Measurements from ENCODE around the gene GABRR2.
"Not testable (repeated sequence)": the region's sequence is repeated elsewhere in the genome, so short reads cannot be mapped to it uniquely, and the experiment has no call there.

The GABRR2 gene

DNA sequence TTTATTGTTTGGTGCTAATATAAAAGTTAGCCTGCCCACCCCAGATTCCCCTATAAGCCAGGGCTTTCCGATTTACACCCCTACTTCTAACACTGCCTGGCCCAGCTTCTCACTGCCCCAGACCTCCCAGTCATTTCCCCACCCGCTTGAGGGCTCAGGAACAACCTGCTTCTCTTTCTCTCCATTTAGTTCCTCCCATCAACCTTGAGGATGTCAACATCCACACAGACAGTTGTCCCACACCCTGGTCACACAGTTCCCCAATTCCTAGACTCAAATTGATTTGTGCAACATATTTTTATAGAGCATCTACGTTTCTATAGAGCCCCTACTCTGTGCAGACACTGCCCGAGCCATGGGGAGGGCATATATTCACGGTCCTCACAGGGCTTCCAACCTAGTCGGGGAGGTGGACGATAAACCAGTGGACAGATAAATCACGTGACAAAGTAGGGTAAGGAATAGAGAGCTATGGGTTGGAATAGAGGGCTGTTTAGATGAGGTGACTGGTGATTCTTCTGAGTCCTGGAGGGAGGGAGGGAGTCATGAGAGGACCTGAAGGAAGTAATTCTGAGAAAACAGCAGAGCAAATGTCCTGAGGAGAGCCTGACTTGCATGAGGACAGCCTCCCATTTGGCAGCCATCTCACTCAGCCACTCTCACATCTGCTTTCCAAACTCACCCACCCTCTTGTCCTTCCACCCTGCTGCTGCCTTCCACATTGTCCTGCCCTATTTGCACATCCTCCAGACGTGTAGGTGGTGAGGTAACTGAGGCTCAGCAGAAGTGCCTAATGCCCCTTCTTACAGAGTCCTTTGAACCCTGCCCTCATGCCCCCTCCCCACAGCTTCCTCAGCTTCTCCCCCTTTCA is 6.3 kb downstream of the GABRR2 start:
- Histone ChIP-seq H3K79me2 (ENCODE audit: insufficient read depth, low read length) (no peaks in the 10 kb centered on the region), H3K4me2 (ENCODE audit: low read depth, low read length, poor library complexity, severe bottlenecking) (no peak overlapping the region), H3K4me3 (ENCODE audit: insufficient read depth, low read length, poor library complexity, severe bottlenecking) (no peak overlapping the region), H3K9me3 (ENCODE audit: insufficient read depth, low read length) (no peaks in the 10 kb centered on the region), H3K27ac (ENCODE audit: low read depth, low read length) (no peak overlapping the region), H3K27me3 (ENCODE audit: low read length) (no peaks in the 10 kb centered on the region), H3K9ac (ENCODE audit: low read length) (no peak overlapping the region), H2AFZ (ENCODE audit: low read depth, low read length, severe bottlenecking) (no peak overlapping the region), H3K9me2 (replicated peaks; ENCODE audit: insufficient read depth, low read length) (no peaks in the 10 kb centered on the region), H3K36me3 (ENCODE audit: low read length) (no peaks in the 10 kb centered on the region), H4K20me1 (ENCODE audit: low read depth, low read length) (no peaks in the 10 kb centered on the region), H3F3A (ENCODE audit: insufficient read depth) (peaks cover 9% of the 10 kb centered on the region)
- no peak for TF ChIP-seq EZH2phosphoT487 (conservative IDR thresholded peaks at IDR 0.05; ENCODE audit: low read length)
- TF ChIP-seq, protein P1, sequence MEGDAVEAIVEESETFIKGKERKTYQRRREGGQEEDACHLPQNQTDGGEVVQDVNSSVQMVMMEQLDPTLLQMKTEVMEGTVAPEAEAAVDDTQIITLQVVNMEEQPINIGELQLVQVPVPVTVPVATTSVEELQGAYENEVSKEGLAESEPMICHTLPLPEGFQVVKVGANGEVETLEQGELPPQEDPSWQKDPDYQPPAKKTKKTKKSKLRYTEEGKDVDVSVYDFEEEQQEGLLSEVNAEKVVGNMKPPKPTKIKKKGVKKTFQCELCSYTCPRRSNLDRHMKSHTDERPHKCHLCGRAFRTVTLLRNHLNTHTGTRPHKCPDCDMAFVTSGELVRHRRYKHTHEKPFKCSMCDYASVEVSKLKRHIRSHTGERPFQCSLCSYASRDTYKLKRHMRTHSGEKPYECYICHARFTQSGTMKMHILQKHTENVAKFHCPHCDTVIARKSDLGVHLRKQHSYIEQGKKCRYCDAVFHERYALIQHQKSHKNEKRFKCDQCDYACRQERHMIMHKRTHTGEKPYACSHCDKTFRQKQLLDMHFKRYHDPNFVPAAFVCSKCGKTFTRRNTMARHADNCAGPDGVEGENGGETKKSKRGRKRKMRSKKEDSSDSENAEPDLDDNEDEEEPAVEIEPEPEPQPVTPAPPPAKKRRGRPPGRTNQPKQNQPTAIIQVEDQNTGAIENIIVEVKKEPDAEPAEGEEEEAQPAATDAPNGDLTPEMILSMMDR (IDR thresholded peaks at IDR 0.05; ENCODE audit: insufficient read depth, low read length, poor library complexity, severe bottlenecking), result no peak

DNA sequence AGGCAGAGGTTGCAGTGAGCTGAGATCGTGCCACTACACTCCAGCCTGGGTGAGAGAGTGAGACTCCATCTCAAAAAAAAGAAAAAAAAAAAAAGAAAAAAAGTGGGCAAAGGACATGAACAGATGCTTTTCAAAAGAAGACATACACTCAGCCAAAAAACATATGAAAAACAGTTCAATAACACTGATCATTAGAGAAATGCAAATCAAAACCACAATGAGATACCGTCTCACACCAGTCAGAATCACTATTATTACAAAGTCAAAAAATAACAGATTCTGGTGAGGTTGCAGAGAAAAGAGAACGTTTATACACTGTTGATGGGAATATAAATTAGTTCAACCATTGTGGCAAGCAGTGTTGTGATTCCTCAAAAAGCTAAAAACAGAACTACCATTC is 10.6 kb downstream of the GABRR2 start:
- not testable (repeated sequence) for H3K36me3 ChIP-seq (ENCODE audit: low read length)

GRCh38 chr6:89302936-89303335 is 12.2 kb downstream of the GABRR2 start:
- H3K4me3 ChIP-seq (ENCODE audit: insufficient read depth, low read length, poor library complexity, severe bottlenecking), result no peak overlapping the region
- no peaks in the 10 kb centered on the region for H3K9me3 ChIP-seq (ENCODE audit: insufficient read depth, low read length)
- TF ChIP-seq, protein P1 (IDR thresholded peaks at IDR 0.05; ENCODE audit: insufficient read depth, low read length, poor library complexity, severe bottlenecking), result no peak
- TF ChIP-seq EZH2phosphoT487 (conservative IDR thresholded peaks at IDR 0.05; ENCODE audit: low read length), result no peak
- no peaks in the 10 kb centered on the region for H3K9me2 ChIP-seq (replicated peaks; ENCODE audit: insufficient read depth, low read length)
- no peaks in the 10 kb centered on the region for H3F3A ChIP-seq (ENCODE audit: insufficient read depth)
- no peak overlapping the region for H3K9ac ChIP-seq (ENCODE audit: low read length)
- no peak overlapping the region for H3K27ac ChIP-seq (ENCODE audit: low read depth, low read length)
- no peak overlapping the region for H2AFZ ChIP-seq (ENCODE audit: low read depth, low read length, severe bottlenecking)
- H3K4me2 ChIP-seq (ENCODE audit: low read depth, low read length, poor library complexity, severe bottlenecking), result no peak overlapping the region
- H3K27me3 ChIP-seq (ENCODE audit: low read length), result no peaks in the 10 kb centered on the region
- no peaks in the 10 kb centered on the region for H3K79me2 ChIP-seq (ENCODE audit: insufficient read depth, low read length)
- H4K20me1 ChIP-seq (ENCODE audit: low read depth, low read length), result no peaks in the 10 kb centered on the region
- H3K36me3 ChIP-seq (ENCODE audit: low read length), result no peaks in the 10 kb centered on the region

More for the DNA sequence above, 10.6 kb downstream of the GABRR2 start:
- not testable (repeated sequence) for H3K27me3 ChIP-seq (ENCODE audit: low read length); H4K20me1 ChIP-seq (ENCODE audit: low read depth, low read length); H3K9me2 ChIP-seq (replicated peaks; ENCODE audit: insufficient read depth, low read length); H3K4me3 ChIP-seq (ENCODE audit: insufficient read depth, low read length, poor library complexity, severe bottlenecking); H3K9me3 ChIP-seq (ENCODE audit: insufficient read depth, low read length); H3K27ac ChIP-seq (ENCODE audit: low read depth, low read length); H3K79me2 ChIP-seq (ENCODE audit: insufficient read depth, low read length); H3K4me2 ChIP-seq (ENCODE audit: low read depth, low read length, poor library complexity, severe bottlenecking); H3K9ac ChIP-seq (ENCODE audit: low read length); H3F3A ChIP-seq (ENCODE audit: insufficient read depth); H2AFZ ChIP-seq (ENCODE audit: low read depth, low read length, severe bottlenecking)

DNA sequence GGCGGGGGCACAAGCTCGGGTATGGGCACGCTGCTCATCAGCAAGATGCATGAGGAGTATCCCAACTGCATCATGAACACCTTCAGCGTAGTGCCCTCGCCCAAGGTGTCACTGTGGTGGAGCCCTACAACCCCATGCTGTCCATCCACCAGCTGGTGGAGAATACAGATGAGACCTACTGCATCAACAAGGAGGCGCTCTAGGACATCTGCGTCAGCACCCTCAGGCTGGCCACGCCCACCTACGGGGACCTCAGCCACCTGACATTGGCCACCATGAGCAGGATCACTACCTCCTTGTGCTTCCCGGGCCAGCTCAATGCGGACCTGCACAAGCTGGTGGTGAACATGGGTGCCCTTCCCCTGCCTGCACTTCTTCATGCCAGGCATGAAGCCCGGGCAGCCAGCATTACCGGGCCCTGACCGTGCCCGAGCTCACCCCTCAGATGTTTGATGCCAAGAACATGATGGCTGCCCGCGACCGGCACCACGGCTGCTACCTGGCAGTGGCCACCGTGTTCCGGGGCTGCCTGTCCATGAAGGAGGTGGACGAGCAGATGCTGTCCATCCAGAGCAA is 12.8 kb downstream of the GABRR2 start:
- Histone ChIP-seq H3K36me3 (ENCODE audit: low read length) (no peaks in the 10 kb centered on the region), H4K20me1 (ENCODE audit: low read depth, low read length) (no peaks in the 10 kb centered on the region), H3K4me3 (ENCODE audit: insufficient read depth, low read length, poor library complexity, severe bottlenecking) (no peak overlapping the region), H3K9ac (ENCODE audit: low read length) (no peak overlapping the region), H3K9me3 (ENCODE audit: insufficient read depth, low read length) (no peaks in the 10 kb centered on the region), H3K9me2 (replicated peaks; ENCODE audit: insufficient read depth, low read length) (no peaks in the 10 kb centered on the region), H3K27me3 (ENCODE audit: low read length) (no peaks in the 10 kb centered on the region), H3K79me2 (ENCODE audit: insufficient read depth, low read length) (no peaks in the 10 kb centered on the region), H3K27ac (ENCODE audit: low read depth, low read length) (no peak overlapping the region), H3F3A (ENCODE audit: insufficient read depth) (no peaks in the 10 kb centered on the region), H3K4me2 (ENCODE audit: low read depth, low read length, poor library complexity, severe bottlenecking) (no peak overlapping the region), H2AFZ (ENCODE audit: low read depth, low read length, severe bottlenecking) (no peak overlapping the region)
- TF ChIP-seq, protein P1 (IDR thresholded peaks at IDR 0.05; ENCODE audit: insufficient read depth, low read length, poor library complexity, severe bottlenecking), result no peak
